Measurements from ENCODE around the gene MYO16.
"Not testable (repeated sequence)": the region's sequence is repeated elsewhere in the genome, so short reads cannot be mapped to it uniquely, and the experiment has no call there.

The MYO16 gene

GRCh38 chr13:108895220-108895704 lies 265.9 kb downstream of the MYO16 start:
- peak; percentile 34 for DNase-seq (ENCODE audit: low spot score)

GRCh38 chr13:108897955-108898354 lies 268.5 kb downstream of the MYO16 start:
- no peak for DNase-seq (ENCODE audit: low spot score)

GRCh38 chr13:108902405-108903155 lies 273.2 kb downstream of the MYO16 start:
- DNase-seq (ENCODE audit: low spot score), result no peak

GRCh38 chr13:108903613-108904012 lies 274.2 kb downstream of the MYO16 start:
- no peak for DNase-seq (ENCODE audit: low spot score)

GRCh38 chr13:108911807-108912206 lies 282.4 kb downstream of the MYO16 start:
- DNase-seq (ENCODE audit: low spot score), result no peak

GRCh38 chr13:108913731-108914130 lies 284.3 kb downstream of the MYO16 start:
- not testable (repeated sequence) for DNase-seq (ENCODE audit: low spot score)

- DNase-seq (ENCODE audit: low spot score), result no peak
These were observed 285.8 kb downstream of the MYO16 start for GRCh38 chr13:108915095-108915633.

GRCh38 chr13:108915634-108916512 lies 286.5 kb downstream of the MYO16 start:
- DNase-seq (ENCODE audit: low spot score), result no peak

GRCh38 chr13:108917581-108917980 lies 288.2 kb downstream of the MYO16 start:
- DNase-seq (ENCODE audit: low spot score), result no peak

- DNase-seq (ENCODE audit: low spot score), result no peak
These were observed 289.9 kb downstream of the MYO16 start for GRCh38 chr13:108919036-108919907.

GRCh38 chr13:108920137-108920536 lies 290.7 kb downstream of the MYO16 start:
- no peak for DNase-seq (ENCODE audit: low spot score)

- no peak for DNase-seq (ENCODE audit: low spot score)
These were observed 291.8 kb downstream of the MYO16 start for GRCh38 chr13:108921238-108921637.

- no peak for DNase-seq (ENCODE audit: low spot score)
These were observed 292.7 kb downstream of the MYO16 start for GRCh38 chr13:108922108-108922507.

GRCh38 chr13:108923386-108924047 lies 294.1 kb downstream of the MYO16 start:
- DNase-seq (ENCODE audit: low spot score), result no peak

GRCh38 chr13:108924134-108924533 lies 294.7 kb downstream of the MYO16 start:
- DNase-seq (ENCODE audit: low spot score), result no peak

GRCh38 chr13:108924541-108924940 lies 295.1 kb downstream of the MYO16 start:
- DNase-seq (ENCODE audit: low spot score), result no peak

- no peak for DNase-seq (ENCODE audit: low spot score)
These were observed 295.7 kb downstream of the MYO16 start for GRCh38 chr13:108925070-108925469.

- no peak for DNase-seq (ENCODE audit: low spot score)
These were observed 297.5 kb downstream of the MYO16 start for GRCh38 chr13:108926862-108927261.

- DNase-seq (ENCODE audit: low spot score), result no peak
These were observed 298.2 kb downstream of the MYO16 start for GRCh38 chr13:108927615-108928014.

- no peak for DNase-seq (ENCODE audit: low spot score)
These were observed 300.3 kb downstream of the MYO16 start for GRCh38 chr13:108929532-108930206.

GRCh38 chr13:108932196-108932595 lies 302.8 kb downstream of the MYO16 start:
- DNase-seq (ENCODE audit: low spot score), result no peak
